HepG2 (cell line): ENCODE data around the gene MARCHF9. TPM values are rescaled to one million over a fixed set of nuclear protein-coding genes. Genes with fewer than 3 reads are reported as not detected.

ENCODE experiments used
- ARNTL ChIP-seq: sonication (generic); formaldehyde crosslinking; IDR thresholded peaks from 2 replicates; pipeline ENCODE4 v1.4.0; 2020; ENCODE audit warnings: mild to moderate bottlenecking, missing genetic modification reagents
- SOX6 ChIP-seq, 2 experiments: fragments of 450-650 bp in 1 of 2; sonication (generic) in 1 of 2; formaldehyde crosslinking in 1 of 2; IDR thresholded peaks; 2 replicates each; pipeline versions ENCODE4 v1.4.0 to v1.6.1; 2017 to 2020; ENCODE audit warnings: antibody characterized with exemption in 1 of 2, mild to moderate bottlenecking in 1 of 2, missing genetic modification reagents in 1 of 2
- ZNF383 ChIP-seq: sonication (generic); formaldehyde crosslinking; IDR thresholded peaks from 2 replicates; pipeline ENCODE4 v1.4.0; 2020; ENCODE audit warnings: missing genetic modification reagents, mild to moderate bottlenecking, borderline replicate concordance
- ZNF737 ChIP-seq: sonication (generic); formaldehyde crosslinking; IDR thresholded peaks from 2 replicates; pipeline ENCODE4 v1.5.0; 2020; ENCODE audit warnings: missing genetic modification reagents, mild to moderate bottlenecking, borderline replicate concordance
- ZNF878 ChIP-seq: sonication (generic); formaldehyde crosslinking; IDR thresholded peaks from 2 replicates; pipeline ENCODE4 v1.8.1; 2023; ENCODE audit warnings: mild to moderate bottlenecking, missing genetic modification reagents, moderate library complexity
- polyA plus RNA-seq, 8 experiments: library from polyadenylated mRNA; depleted of rRNA in 3 of 8; stranded (reverse) in 7 of 8; unstranded in 1 of 8; fragments of >200 nt; fragmentation: Illumina TruSeq in 4 of 8; extraction: Trizol in 4 of 8; gene quantifications; 2 replicates each; pipeline versions ENCODE4 v1.2.1 to v1.2.3, GENCODE V29; 2011 to 2016; ENCODE audit warnings: low read depth in 4 of 8, missing spikeins in 1 of 8, mixed read lengths in 1 of 8; ENCODE audit not compliant: insufficient read depth in 1 of 8
- total RNA-seq, 5 experiments: library from RNA; depleted of rRNA; stranded (reverse); fragments of >200 nt; fragmentation: Illumina TruSeq; extraction: Trizol; gene quantifications; 2 replicates each; pipeline ENCODE4 v1.2.3, GENCODE V29; 2016; ENCODE audit warnings: low read depth in 1 of 5
- TF ChIP-seq, protein P1 (sequence below): sonication (generic); formaldehyde crosslinking; IDR thresholded peaks from one replicate; pipeline ENCODE4 v1.5.1; 2020; ENCODE audit warnings: mild to moderate bottlenecking, missing genetic modification reagents; ENCODE audit errors: not compliant biosample characterization
- TF ChIP-seq, protein P2 (sequence below): sonication (generic); formaldehyde crosslinking; IDR thresholded peaks from 2 replicates; pipeline ENCODE4 v1.5.1; 2020; ENCODE audit warnings: mild to moderate bottlenecking, missing genetic modification reagents, borderline replicate concordance
- TF ChIP-seq, protein P3 (sequence below): conservative IDR thresholded peaks from 2 replicates; pipeline ENCODE4 v1.6.1; 2018; ENCODE audit warnings: missing genetic modification reagents
- TF ChIP-seq, protein P4 (sequence below): sonication (generic); formaldehyde crosslinking; IDR thresholded peaks from 2 replicates; pipeline ENCODE4 v1.5.0; 2020; ENCODE audit warnings: mild to moderate bottlenecking, missing genetic modification reagents

MARCHF9 gene
- total and polyA plus RNA-seq, 2 of the 13 experiments (the other 11 are each of a cell fraction or from before 2014, with no cell fraction given) = 5.7 to 9.6 TPM

GRCh38 chr12:57771873-57772428 lies 17.0 kb downstream of the MARCHF9 start, which contains the start of gene METTL1 (continued):
- TF ChIP-seq, protein P1, sequence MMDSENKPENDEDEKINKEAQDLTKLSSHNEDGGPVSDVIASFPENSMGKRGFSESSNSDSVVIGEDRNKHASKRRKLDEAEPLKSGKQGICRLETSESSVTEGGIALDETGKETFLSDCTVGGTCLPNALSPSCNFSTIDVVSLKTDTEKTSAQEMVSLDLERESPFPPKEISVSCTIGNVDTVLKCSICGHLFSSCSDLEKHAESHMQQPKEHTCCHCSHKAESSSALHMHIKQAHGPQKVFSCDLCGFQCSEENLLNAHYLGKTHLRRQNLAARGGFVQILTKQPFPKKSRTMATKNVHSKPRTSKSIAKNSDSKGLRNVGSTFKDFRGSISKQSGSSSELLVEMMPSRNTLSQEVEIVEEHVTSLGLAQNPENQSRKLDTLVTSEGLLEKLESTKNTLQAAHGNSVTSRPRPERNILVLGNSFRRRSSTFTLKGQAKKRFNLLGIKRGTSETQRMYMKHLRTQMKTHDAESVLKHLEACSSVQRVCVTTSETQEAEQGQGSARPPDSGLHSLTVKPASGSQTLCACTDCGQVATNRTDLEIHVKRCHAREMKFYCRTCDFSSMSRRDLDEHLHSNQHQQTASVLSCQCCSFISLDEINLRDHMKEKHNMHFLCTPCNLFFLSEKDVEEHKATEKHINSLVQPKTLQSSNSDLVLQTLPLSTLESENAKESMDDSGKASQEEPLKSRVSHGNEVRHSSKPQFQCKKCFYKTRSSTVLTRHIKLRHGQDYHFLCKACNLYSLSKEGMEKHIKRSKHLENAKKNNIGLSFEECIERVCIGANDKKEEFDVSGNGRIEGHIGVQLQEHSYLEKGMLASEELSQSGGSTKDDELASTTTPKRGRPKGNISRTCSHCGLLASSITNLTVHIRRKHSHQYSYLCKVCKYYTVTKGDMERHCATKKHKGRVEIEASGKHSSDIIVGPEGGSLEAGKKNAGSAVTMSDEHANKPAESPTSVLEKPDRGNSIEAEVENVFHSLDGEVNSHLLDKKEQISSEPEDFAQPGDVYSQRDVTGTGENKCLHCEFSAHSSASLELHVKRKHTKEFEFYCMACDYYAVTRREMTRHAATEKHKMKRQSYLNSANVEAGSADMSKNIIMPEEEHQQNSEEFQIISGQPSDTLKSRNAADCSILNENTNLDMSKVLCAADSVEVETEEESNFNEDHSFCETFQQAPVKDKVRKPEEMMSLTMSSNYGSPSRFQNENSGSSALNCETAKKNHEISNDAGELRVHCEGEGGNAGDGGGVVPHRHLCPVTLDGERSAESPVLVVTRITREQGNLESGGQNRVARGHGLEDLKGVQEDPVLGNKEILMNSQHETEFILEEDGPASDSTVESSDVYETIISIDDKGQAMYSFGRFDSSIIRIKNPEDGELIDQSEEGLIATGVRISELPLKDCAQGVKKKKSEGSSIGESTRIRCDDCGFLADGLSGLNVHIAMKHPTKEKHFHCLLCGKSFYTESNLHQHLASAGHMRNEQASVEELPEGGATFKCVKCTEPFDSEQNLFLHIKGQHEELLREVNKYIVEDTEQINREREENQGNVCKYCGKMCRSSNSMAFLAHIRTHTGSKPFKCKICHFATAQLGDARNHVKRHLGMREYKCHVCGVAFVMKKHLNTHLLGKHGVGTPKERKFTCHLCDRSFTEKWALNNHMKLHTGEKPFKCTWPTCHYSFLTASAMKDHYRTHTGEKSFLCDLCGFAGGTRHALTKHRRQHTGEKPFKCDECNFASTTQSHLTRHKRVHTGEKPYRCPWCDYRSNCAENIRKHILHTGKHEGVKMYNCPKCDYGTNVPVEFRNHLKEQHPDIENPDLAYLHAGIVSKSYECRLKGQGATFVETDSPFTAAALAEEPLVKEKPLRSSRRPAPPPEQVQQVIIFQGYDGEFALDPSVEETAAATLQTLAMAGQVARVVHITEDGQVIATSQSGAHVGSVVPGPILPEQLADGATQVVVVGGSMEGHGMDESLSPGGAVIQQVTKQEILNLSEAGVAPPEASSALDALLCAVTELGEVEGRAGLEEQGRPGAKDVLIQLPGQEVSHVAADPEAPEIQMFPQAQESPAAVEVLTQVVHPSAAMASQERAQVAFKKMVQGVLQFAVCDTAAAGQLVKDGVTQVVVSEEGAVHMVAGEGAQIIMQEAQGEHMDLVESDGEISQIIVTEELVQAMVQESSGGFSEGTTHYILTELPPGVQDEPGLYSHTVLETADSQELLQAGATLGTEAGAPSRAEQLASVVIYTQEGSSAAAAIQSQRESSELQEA = peak; percentile 79
- TF ChIP-seq ZNF737 = no peak
- TF ChIP-seq, protein P2, sequence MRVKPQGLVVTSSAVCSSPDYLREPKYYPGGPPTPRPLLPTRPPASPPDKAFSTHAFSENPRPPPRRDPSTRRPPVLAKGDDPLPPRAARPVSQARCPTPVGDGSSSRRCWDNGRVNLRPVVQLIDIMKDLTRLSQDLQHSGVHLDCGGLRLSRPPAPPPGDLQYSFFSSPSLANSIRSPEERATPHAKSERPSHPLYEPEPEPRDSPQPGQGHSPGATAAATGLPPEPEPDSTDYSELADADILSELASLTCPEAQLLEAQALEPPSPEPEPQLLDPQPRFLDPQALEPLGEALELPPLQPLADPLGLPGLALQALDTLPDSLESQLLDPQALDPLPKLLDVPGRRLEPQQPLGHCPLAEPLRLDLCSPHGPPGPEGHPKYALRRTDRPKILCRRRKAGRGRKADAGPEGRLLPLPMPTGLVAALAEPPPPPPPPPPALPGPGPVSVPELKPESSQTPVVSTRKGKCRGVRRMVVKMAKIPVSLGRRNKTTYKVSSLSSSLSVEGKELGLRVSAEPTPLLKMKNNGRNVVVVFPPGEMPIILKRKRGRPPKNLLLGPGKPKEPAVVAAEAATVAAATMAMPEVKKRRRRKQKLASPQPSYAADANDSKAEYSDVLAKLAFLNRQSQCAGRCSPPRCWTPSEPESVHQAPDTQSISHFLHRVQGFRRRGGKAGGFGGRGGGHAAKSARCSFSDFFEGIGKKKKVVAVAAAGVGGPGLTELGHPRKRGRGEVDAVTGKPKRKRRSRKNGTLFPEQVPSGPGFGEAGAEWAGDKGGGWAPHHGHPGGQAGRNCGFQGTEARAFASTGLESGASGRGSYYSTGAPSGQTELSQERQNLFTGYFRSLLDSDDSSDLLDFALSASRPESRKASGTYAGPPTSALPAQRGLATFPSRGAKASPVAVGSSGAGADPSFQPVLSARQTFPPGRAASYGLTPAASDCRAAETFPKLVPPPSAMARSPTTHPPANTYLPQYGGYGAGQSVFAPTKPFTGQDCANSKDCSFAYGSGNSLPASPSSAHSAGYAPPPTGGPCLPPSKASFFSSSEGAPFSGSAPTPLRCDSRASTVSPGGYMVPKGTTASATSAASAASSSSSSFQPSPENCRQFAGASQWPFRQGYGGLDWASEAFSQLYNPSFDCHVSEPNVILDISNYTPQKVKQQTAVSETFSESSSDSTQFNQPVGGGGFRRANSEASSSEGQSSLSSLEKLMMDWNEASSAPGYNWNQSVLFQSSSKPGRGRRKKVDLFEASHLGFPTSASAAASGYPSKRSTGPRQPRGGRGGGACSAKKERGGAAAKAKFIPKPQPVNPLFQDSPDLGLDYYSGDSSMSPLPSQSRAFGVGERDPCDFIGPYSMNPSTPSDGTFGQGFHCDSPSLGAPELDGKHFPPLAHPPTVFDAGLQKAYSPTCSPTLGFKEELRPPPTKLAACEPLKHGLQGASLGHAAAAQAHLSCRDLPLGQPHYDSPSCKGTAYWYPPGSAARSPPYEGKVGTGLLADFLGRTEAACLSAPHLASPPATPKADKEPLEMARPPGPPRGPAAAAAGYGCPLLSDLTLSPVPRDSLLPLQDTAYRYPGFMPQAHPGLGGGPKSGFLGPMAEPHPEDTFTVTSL (CRISPR knock-in tag) = peak; percentile 22; the same call in 1 of the 2 replicates
- TF ChIP-seq ARNTL (CRISPR knock-in tag) = peak; percentile 96
- TF ChIP-seq SOX6 (IDR thresholded peaks at IDR 0.05) = no peak
- TF ChIP-seq SOX6 (CRISPR knock-in tag; IDR thresholded peaks at IDR 0.05) = peak; percentile 62
- peak; percentile 75; the same call in 1 of the 2 replicates for TF ChIP-seq ZNF878
- TF ChIP-seq, protein P3, sequence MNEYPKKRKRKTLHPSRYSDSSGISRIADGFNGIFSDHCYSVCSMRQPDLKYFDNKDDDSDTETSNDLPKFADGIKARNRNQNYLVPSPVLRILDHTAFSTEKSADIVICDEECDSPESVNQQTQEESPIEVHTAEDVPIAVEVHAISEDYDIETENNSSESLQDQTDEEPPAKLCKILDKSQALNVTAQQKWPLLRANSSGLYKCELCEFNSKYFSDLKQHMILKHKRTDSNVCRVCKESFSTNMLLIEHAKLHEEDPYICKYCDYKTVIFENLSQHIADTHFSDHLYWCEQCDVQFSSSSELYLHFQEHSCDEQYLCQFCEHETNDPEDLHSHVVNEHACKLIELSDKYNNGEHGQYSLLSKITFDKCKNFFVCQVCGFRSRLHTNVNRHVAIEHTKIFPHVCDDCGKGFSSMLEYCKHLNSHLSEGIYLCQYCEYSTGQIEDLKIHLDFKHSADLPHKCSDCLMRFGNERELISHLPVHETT (CRISPR knock-in tag) = 0 out of 2 replicates have a peak, but pooled peaks have one; percentile 70
- TF ChIP-seq, protein P4, sequence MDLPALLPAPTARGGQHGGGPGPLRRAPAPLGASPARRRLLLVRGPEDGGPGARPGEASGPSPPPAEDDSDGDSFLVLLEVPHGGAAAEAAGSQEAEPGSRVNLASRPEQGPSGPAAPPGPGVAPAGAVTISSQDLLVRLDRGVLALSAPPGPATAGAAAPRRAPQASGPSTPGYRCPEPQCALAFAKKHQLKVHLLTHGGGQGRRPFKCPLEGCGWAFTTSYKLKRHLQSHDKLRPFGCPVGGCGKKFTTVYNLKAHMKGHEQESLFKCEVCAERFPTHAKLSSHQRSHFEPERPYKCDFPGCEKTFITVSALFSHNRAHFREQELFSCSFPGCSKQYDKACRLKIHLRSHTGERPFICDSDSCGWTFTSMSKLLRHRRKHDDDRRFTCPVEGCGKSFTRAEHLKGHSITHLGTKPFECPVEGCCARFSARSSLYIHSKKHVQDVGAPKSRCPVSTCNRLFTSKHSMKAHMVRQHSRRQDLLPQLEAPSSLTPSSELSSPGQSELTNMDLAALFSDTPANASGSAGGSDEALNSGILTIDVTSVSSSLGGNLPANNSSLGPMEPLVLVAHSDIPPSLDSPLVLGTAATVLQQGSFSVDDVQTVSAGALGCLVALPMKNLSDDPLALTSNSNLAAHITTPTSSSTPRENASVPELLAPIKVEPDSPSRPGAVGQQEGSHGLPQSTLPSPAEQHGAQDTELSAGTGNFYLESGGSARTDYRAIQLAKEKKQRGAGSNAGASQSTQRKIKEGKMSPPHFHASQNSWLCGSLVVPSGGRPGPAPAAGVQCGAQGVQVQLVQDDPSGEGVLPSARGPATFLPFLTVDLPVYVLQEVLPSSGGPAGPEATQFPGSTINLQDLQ (CRISPR knock-in tag) = peak; percentile 94
- TF ChIP-seq ZNF383 (CRISPR knock-in tag) = peak; percentile 88; the same call in 1 of the 2 replicates
